ENCODE results near the gene MED25.

MED25 gene

GRCh38 chr19:49799271-49799797 is 18.8 kb upstream of the MED25 start:
- DNase-seq, result no peak

GRCh38 chr19:49799798-49800376 is 18.2 kb upstream of the MED25 start:
- no peak for DNase-seq

- DNase-seq, result no peak
These were observed 17.3 kb upstream of the MED25 start for GRCh38 chr19:49800771-49801170.

GRCh38 chr19:49801401-49801888 is 16.6 kb upstream of the MED25 start:
- no peak for DNase-seq

- DNase-seq, result peak; percentile 41 to 68
These were observed 16.0 kb upstream of the MED25 start for GRCh38 chr19:49801966-49802661.

GRCh38 chr19:49802836-49803528 is 15.1 kb upstream of the MED25 start:
- no peak for DNase-seq

GRCh38 chr19:49803529-49803856 is 14.6 kb upstream of the MED25 start:
- no peak for DNase-seq

GRCh38 chr19:49805822-49806619 is 12.1 kb upstream of the MED25 start:
- DNase-seq, result no peak

- no peak for DNase-seq
These were observed 11.5 kb upstream of the MED25 start for GRCh38 chr19:49806620-49806959.

GRCh38 chr19:49807058-49807903 is 10.8 kb upstream of the MED25 start:
- no peak for DNase-seq

- DNase-seq, result no peak
These were observed 10.0 kb upstream of the MED25 start for GRCh38 chr19:49807904-49808675.

GRCh38 chr19:49808711-49809159 is 9.4 kb upstream of the MED25 start:
- DNase-seq, result peak; percentile 93 to 98

GRCh38 chr19:49809160-49809940 is 8.7 kb upstream of the MED25 start:
- DNase-seq, result peak in 1 of 2 experiments; percentile 48

GRCh38 chr19:49809941-49810389 is 8.1 kb upstream of the MED25 start:
- DNase-seq, result no peak

GRCh38 chr19:49811328-49811727 is 6.8 kb upstream of the MED25 start:
- DNase-seq, result no peak

GRCh38 chr19:49812452-49812996 is 5.6 kb upstream of the MED25 start:
- no peak for DNase-seq

GRCh38 chr19:49812997-49813861 is 4.9 kb upstream of the MED25 start, which contains the start of gene FUZ:
Gene FUZ (minus strand): TSS chr19:49813292. CDS start chr19:49813106, 186 bp downstream.
- peak; percentile 98 to 99 for DNase-seq

- DNase-seq, result no peak
These were observed 4.1 kb upstream of the MED25 start for GRCh38 chr19:49814010-49814409.

- no peak for DNase-seq
These were observed 1.5 kb upstream of the MED25 start for GRCh38 chr19:49816590-49816989.
